Measurements from ENCODE around the gene SLC47A2. TPM values are rescaled to one million over a fixed set of nuclear protein-coding genes. Genes with fewer than 3 reads are reported as not detected.

Gene SLC47A2
- total and polyA plus RNA-seq, 2 experiments from 2014 or later = not detected

- no peak for TF ChIP-seq CTCF (conservative IDR thresholded peaks at IDR 0.05; ENCODE audit: low read depth in 2 of 2)
- no peak for TF ChIP-seq STAT1 (IDR thresholded peaks at IDR 0.05; ENCODE audit: unreplicated experiment)
Observed at GRCh38 chr17:19652595-19652994, 63.8 kb downstream of the SLC47A2 start (continued).

DNA sequence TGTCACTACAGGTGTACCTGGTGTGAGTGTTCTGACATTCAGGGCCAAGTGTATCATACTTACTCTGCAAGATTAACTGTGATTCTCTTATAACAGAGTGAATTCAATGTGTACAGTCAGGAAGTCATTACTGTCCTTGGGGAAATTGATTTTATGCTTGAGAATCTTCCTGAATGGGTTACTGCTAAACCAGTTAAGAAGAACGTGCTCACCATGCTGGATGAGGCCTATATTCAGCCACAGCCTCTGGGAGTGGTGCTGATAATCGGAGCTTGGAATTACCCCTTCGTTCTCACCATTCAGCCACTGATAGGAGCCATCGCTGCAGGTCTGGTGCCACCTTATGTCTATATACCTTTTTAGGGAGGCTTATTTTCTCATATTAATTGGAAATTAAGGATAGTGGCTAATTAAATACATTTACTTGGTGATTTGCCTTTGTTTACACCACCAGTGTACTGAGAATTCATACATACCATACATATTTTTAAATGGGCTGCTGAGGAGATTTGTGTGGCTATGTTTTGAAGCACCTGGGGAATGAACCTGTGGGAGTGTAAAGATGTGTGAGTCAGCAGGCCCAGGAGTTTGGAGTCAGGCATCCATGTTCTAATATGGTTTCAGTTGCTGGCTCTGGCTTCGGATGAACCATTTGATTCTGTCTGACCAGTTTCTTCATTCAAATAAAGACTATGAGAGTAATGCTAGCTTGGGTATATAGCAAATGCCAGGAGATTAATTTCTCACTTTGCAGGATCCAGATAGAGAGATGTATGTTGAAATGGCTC lies 64.7 kb downstream of the SLC47A2 start:
- H3K27ac Mint-ChIP-seq = no peak overlapping the region; the same call in 1 of the 2 replicates
- Histone ChIP-seq H3K4me1 (ENCODE audit: insufficient read depth) (peaks cover 25% of the 10 kb centered on the region), H3K4me3 (no peak overlapping the region), H3K36me3 (ENCODE audit: insufficient read depth) (peaks cover 25% of the 10 kb centered on the region), H3K9me2 (ENCODE audit: insufficient read depth) (0 out of 2 replicates have a peak, but pooled peaks cover 4% of the 10 kb centered on the region), H3K27me3 (ENCODE audit: insufficient read depth) (peaks cover 14% of the 10 kb centered on the region), H4K20me1 (replicated peaks; ENCODE audit: insufficient read depth) (peaks cover 6% of the 10 kb centered on the region), H3K27ac (ENCODE audit: low read depth) (no peak overlapping the region), H3K79me2 (replicated peaks; ENCODE audit: insufficient read depth) (peaks cover 66% of the 10 kb centered on the region), H2AFZ (no peak overlapping the region), H3K4me2 (no peak overlapping the region), H3F3A (replicated peaks; ENCODE audit: low read depth) (peaks cover 5% of the 10 kb centered on the region; the same call in 1 of the 2 replicates)
- peaks cover 28% of the 10 kb centered on the region for H3K4me1 Mint-ChIP-seq
- DNase-seq (ENCODE audit: low spot score) = no peak
- H3K4me3 Mint-ChIP-seq = no peak overlapping the region
- ATAC-seq = no peak
- TF ChIP-seq CREB1 (CRISPR knock-in tag; IDR thresholded peaks at IDR 0.05; ENCODE audit: low read depth) = no peak
- no peak for TF ChIP-seq EZH2 (IDR thresholded peaks at IDR 0.05; ENCODE audit: low read depth, unreplicated experiment)
- no peak for TF ChIP-seq ZNF462 (CRISPR knock-in tag; IDR thresholded peaks at IDR 0.05)
- TF ChIP-seq ETS1 (IDR thresholded peaks at IDR 0.05) = no peak
- no peak for TF ChIP-seq JUNB (IDR thresholded peaks at IDR 0.05; ENCODE audit: unreplicated experiment)
- peaks cover 31% of the 10 kb centered on the region for H3K9me3 Mint-ChIP-seq
- H3K27me3 Mint-ChIP-seq (ENCODE audit: insufficient read depth, low read depth, poor library complexity) = peaks cover 23% of the 10 kb centered on the region
- peaks cover 59% of the 10 kb centered on the region for H3K36me3 Mint-ChIP-seq (ENCODE audit: low read depth)
